Keratinocyte (primary cell): ENCODE measurements around the gene C1QTNF7. TPM values are rescaled to one million over a fixed set of nuclear protein-coding genes. Genes with fewer than 3 reads are reported as not detected.

Source experiments
- DNase-seq: peaks from one replicate; pipeline ENCODE4 v3.0.0-alpha.2; 2011; ENCODE audit warnings: low read depth, missing footprints, low spot score
- FAIRE-seq: peaks from 2 replicates; lab custom pipeline; 2011; peaks lifted over from hg19 to GRCh38; lab: Jason Lieb, UNC
- H2AFZ ChIP-seq: 2 replicates; pipeline ENCODE4 v1.6.0; 2012; ENCODE audit warnings: low read length, control low read depth, inconsistent platforms; ENCODE audit not compliant: control insufficient read depth
- H3K27ac ChIP-seq: 2 replicates; pipeline ENCODE4 v1.5.1; 2011; ENCODE audit warnings: low read length; ENCODE audit not compliant: control insufficient read depth, insufficient read depth
- H3K27me3 ChIP-seq: 3 replicates; pipeline ENCODE4 v1.6.0; 2011; ENCODE audit warnings: low read length; ENCODE audit not compliant: control insufficient read depth, insufficient read depth; ENCODE audit errors: extremely low read depth
- H3K36me3 ChIP-seq, 2 experiments: 2 replicates in 1 of 2; 3 replicates in 1 of 2; pipeline ENCODE4 v1.5.1; 2011; ENCODE audit warnings: low read length in 2 of 2, mild to moderate bottlenecking in 1 of 2; ENCODE audit not compliant: control insufficient read depth in 2 of 2, insufficient read depth in 2 of 2; ENCODE audit errors: extremely low read depth in 1 of 2
- H3K4me1 ChIP-seq: 3 replicates; pipeline ENCODE4 v1.5.1; 2011; ENCODE audit warnings: low read length; ENCODE audit not compliant: control insufficient read depth, insufficient read depth; ENCODE audit errors: extremely low read depth
- H3K4me2 ChIP-seq: 3 replicates; pipeline ENCODE4 v1.6.0; 2011; ENCODE audit warnings: low read depth, low read length; ENCODE audit not compliant: control insufficient read depth, insufficient read depth; ENCODE audit errors: extremely low read depth
- H3K4me3 ChIP-seq, 3 experiments: fragments of 200-600 bp in 1 of 3; sonication (generic) in 1 of 3; 2 replicates in 2 of 3; 3 replicates in 1 of 3; pipeline ENCODE4 v1.5.1; 2011 to 2016; ENCODE audit warnings: low read length in 3 of 3, mild to moderate bottlenecking in 3 of 3, control low read depth in 2 of 3, inconsistent platforms in 1 of 3, low read depth in 1 of 3, mixed read lengths in 1 of 3, mixed run types in 1 of 3, moderate library complexity in 1 of 3; ENCODE audit not compliant: control insufficient read depth in 2 of 3, insufficient read depth in 2 of 3; ENCODE audit errors: extremely low read depth in 1 of 3
- H3K79me2 ChIP-seq: 2 replicates; pipeline ENCODE4 v1.6.0; 2012; ENCODE audit warnings: low read length; ENCODE audit not compliant: control insufficient read depth, insufficient read depth
- H3K9ac ChIP-seq: 3 replicates; pipeline ENCODE4 v1.6.0; 2011; ENCODE audit warnings: low read length; ENCODE audit not compliant: control insufficient read depth, insufficient read depth; ENCODE audit errors: extremely low read depth
- H3K9me1 ChIP-seq: 3 replicates; pipeline ENCODE4 v1.6.0; 2011; ENCODE audit warnings: low read length; ENCODE audit not compliant: control insufficient read depth, insufficient read depth; ENCODE audit errors: extremely low read depth
- H3K9me3 ChIP-seq: 2 replicates; pipeline ENCODE4 v1.5.1; 2012; ENCODE audit warnings: low read depth, low read length; ENCODE audit not compliant: control insufficient read depth
- H4K20me1 ChIP-seq: 3 replicates; pipeline ENCODE4 v1.6.0; 2011; ENCODE audit warnings: low read length; ENCODE audit not compliant: control insufficient read depth, insufficient read depth; ENCODE audit errors: extremely low read depth
- CTCF ChIP-seq, 3 experiments: IDR thresholded peaks in 1 of 3; conservative IDR thresholded peaks in 1 of 3; optimal IDR thresholded peaks in 1 of 3; 2 replicates in 2 of 3; 3 replicates in 1 of 3; pipeline versions ENCODE3 to v1.5.1; 2011; ENCODE audit warnings: low read length in 3 of 3, mild to moderate bottlenecking in 3 of 3, moderate library complexity in 2 of 3, control low read depth in 1 of 3, inconsistent platforms in 1 of 3; ENCODE audit not compliant: insufficient read depth in 2 of 3; ENCODE audit errors: extremely low read depth in 1 of 3
- EZH2 ChIP-seq: IDR thresholded peaks from one replicate; pipeline ENCODE4 v1.6.1; 2012; ENCODE audit warnings: inconsistent platforms, mild to moderate bottlenecking, low read length, moderate library complexity
- dilution Hi-C: fragments of 300-500 bp; cut with MboI; formaldehyde crosslinking; loops from one replicate; pipeline ENCODE4 v1.7.0; 2020; ENCODE audit warnings: low sequenced_read_pairs; ENCODE audit not compliant: extremely low pct_ligation_motif_present
- polyA plus RNA-seq, 5 experiments: library from polyadenylated mRNA; depleted of rRNA in 3 of 5; stranded (reverse) in 3 of 5; stranded (forward) in 1 of 5; unstranded in 1 of 5; fragments of >200 nt; gene quantifications; 1 replicate in 1 of 5; 2 replicates in 3 of 5; 3 replicates in 1 of 5; pipeline versions ENCODE4 v1.2.1 to v1.2.3, GENCODE V29; 2011 to 2012; ENCODE audit warnings: missing spikeins in 2 of 5, low read depth in 1 of 5, low replicate concordance in 1 of 5

Gene C1QTNF7
- polyA plus RNA-seq, 1 donor (not counting 4 experiments of a cell fraction or from before 2014, with no cell fraction given): not detected

- no peak overlapping the region for H3K4me2 ChIP-seq
- H3K27ac ChIP-seq: no peak overlapping the region
- no peak for DNase-seq
- H3K36me3 ChIP-seq: no peaks in the 10 kb centered on the region
- H3K79me2 ChIP-seq: no peaks in the 10 kb centered on the region
- no peaks in the 10 kb centered on the region for H3K9me3 ChIP-seq
- H3K4me3 ChIP-seq: no peak overlapping the region
- no peak overlapping the region for H3K9ac ChIP-seq
- H3K27me3 ChIP-seq: no peaks in the 10 kb centered on the region
- peaks cover 29% of the 10 kb centered on the region for H3K4me1 ChIP-seq
- H3K9me1 ChIP-seq: no peaks in the 10 kb centered on the region
- dilution Hi-C loops: no loop called here
- no peak overlapping the region for H2AFZ ChIP-seq
- H4K20me1 ChIP-seq: no peaks in the 10 kb centered on the region
- FAIRE-seq: peak; percentile 56
- TF ChIP-seq CTCF (optimal IDR thresholded peaks at IDR 0.05 in 1 of 3, IDR thresholded peaks at IDR 0.05 in 1 of 3, conservative IDR thresholded peaks at IDR 0.05 in 1 of 3; ENCODE audit: extremely low read depth in 1 of 3, insufficient read depth in 2 of 3, low read length in 3 of 3): peak; percentile 74 to 80 (median 77)
- TF ChIP-seq EZH2: no peak
Observed at GRCh38 chr4:15396157-15396800, 31.6 kb upstream of the C1QTNF7 start.

DNA sequence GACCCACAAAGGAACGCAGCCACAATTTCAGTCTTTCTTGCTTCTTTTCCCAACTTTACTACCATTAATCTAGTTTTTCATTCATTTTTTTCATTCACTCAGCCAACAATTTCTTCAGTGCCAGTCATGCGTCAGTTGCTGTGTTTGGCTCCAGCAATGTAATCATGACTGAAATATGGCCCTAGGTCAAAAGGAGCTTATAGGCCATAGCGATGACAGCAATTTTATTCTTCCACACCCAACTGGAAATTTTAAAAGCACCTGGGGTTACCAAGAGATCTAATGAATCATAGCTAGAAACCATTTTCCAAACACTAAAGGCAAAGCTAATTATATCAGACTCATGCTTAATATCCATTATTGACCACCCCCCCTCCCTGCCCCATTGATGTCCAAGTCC, 29.8 kb upstream of the C1QTNF7 start:
- FAIRE-seq (peak; percentile 75), DNase-seq (peak; percentile 56)
- Histone ChIP-seq H3K79me2 (no peaks in the 10 kb centered on the region), H3K4me1 (peaks cover 38% of the 10 kb centered on the region), H3K9ac (peak overlapping the region; percentile 51), H3K4me3 (no peak overlapping the region), H4K20me1 (no peaks in the 10 kb centered on the region), H3K36me3 (no peaks in the 10 kb centered on the region), H2AFZ (no peak overlapping the region), H3K9me1 (no peaks in the 10 kb centered on the region), H3K27ac (peak overlapping the region; percentile 86), H3K27me3 (no peaks in the 10 kb centered on the region), H3K9me3 (no peaks in the 10 kb centered on the region), H3K4me2 (peak overlapping the region; percentile 61)
- dilution Hi-C loops: no loop called here
- TF ChIP-seq EZH2: no peak
- no peak for TF ChIP-seq CTCF (optimal IDR thresholded peaks at IDR 0.05 in 1 of 3, IDR thresholded peaks at IDR 0.05 in 1 of 3, conservative IDR thresholded peaks at IDR 0.05 in 1 of 3; ENCODE audit: extremely low read depth in 1 of 3, insufficient read depth in 2 of 3, low read length in 3 of 3)
